HL-60 (cell line): ENCODE results near the gene ABL1.

Source experiments
- GABPA ChIP-seq: IDR thresholded peaks from 2 replicates; pipeline ENCODE4 v1.6.1; 2012; ENCODE audit warnings: low read depth
- POLR2AphosphoS5 ChIP-seq: IDR thresholded peaks from 2 replicates; pipeline ENCODE4 v1.6.1; 2012; ENCODE audit warnings: low read depth
- SPI1 ChIP-seq: IDR thresholded peaks from 2 replicates; pipeline ENCODE4 v1.6.1; 2012; ENCODE audit warnings: low read depth, mild to moderate bottlenecking, borderline replicate concordance
- TF ChIP-seq, protein P1 (sequence below): IDR thresholded peaks from one replicate; pipeline ENCODE4 v1.5.1; 2011; ENCODE audit warnings: low read length, control low read depth, inconsistent platforms; ENCODE audit not compliant: insufficient read depth
- TF ChIP-seq, protein P2 (sequence below): IDR thresholded peaks from 2 replicates; pipeline ENCODE4 v1.6.1; 2012; ENCODE audit warnings: low read depth; ENCODE audit not compliant: insufficient replicate concordance

DNA sequence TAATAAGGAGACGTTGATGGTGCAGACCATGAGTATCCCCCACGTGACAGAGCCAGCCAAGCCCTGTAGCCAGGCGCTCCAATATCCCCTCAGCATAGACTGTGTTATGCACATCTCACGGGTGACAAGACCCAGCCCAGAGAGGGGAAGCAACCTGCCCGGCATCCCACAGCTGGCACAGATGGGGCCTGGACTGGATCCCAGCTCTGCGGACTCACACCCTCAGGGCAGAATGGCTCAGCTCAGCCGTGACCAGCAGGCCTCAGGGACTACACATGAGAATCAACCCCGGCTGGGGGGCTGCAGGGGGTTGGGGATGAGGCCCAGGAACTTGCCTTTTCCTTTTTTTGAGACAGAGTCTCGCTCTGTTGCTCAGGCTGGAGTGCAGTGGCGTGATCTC lies 92.3 kb downstream of the ABL1 start:
- TF ChIP-seq, protein P1, sequence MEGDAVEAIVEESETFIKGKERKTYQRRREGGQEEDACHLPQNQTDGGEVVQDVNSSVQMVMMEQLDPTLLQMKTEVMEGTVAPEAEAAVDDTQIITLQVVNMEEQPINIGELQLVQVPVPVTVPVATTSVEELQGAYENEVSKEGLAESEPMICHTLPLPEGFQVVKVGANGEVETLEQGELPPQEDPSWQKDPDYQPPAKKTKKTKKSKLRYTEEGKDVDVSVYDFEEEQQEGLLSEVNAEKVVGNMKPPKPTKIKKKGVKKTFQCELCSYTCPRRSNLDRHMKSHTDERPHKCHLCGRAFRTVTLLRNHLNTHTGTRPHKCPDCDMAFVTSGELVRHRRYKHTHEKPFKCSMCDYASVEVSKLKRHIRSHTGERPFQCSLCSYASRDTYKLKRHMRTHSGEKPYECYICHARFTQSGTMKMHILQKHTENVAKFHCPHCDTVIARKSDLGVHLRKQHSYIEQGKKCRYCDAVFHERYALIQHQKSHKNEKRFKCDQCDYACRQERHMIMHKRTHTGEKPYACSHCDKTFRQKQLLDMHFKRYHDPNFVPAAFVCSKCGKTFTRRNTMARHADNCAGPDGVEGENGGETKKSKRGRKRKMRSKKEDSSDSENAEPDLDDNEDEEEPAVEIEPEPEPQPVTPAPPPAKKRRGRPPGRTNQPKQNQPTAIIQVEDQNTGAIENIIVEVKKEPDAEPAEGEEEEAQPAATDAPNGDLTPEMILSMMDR, result no peak
- TF ChIP-seq, protein P2, sequence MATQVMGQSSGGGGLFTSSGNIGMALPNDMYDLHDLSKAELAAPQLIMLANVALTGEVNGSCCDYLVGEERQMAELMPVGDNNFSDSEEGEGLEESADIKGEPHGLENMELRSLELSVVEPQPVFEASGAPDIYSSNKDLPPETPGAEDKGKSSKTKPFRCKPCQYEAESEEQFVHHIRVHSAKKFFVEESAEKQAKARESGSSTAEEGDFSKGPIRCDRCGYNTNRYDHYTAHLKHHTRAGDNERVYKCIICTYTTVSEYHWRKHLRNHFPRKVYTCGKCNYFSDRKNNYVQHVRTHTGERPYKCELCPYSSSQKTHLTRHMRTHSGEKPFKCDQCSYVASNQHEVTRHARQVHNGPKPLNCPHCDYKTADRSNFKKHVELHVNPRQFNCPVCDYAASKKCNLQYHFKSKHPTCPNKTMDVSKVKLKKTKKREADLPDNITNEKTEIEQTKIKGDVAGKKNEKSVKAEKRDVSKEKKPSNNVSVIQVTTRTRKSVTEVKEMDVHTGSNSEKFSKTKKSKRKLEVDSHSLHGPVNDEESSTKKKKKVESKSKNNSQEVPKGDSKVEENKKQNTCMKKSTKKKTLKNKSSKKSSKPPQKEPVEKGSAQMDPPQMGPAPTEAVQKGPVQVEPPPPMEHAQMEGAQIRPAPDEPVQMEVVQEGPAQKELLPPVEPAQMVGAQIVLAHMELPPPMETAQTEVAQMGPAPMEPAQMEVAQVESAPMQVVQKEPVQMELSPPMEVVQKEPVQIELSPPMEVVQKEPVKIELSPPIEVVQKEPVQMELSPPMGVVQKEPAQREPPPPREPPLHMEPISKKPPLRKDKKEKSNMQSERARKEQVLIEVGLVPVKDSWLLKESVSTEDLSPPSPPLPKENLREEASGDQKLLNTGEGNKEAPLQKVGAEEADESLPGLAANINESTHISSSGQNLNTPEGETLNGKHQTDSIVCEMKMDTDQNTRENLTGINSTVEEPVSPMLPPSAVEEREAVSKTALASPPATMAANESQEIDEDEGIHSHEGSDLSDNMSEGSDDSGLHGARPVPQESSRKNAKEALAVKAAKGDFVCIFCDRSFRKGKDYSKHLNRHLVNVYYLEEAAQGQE, result no peak
- TF ChIP-seq POLR2AphosphoS5 (no peak), SPI1 (no peak), GABPA (no peak)
